Thoracic aorta (tissue), 2 donors: ENCODE measurements around the gene GBGT1. TPM values are rescaled to one million over a fixed set of nuclear protein-coding genes. Genes with fewer than 3 reads are reported as not detected.
A peak's percentile ranks its signal among the peaks of the same experiment; 100 is the strongest.

Source experiments
- ATAC-seq: fragments of 150-250 bp; one replicate; pipeline ENCODE4 v1.8.0; 2017; ENCODE audit warnings: low read depth; ENCODE audit not compliant: insufficient number of reproducible peaks, low FRiP score
- DNase-seq: peaks from one replicate; pipeline ENCODE4 v3.0.0-alpha.2; 2020; ENCODE audit warnings: low spot score
- H3K27ac ChIP-seq, 2 donors: fragments of 200-600 bp; sonication (generic); 1 replicate in 1 of 2; 2 replicates in 1 of 2; pipeline ENCODE4 v1.5.1; 2016; ENCODE audit warnings: mild to moderate bottlenecking in 2 of 2, moderate library complexity in 2 of 2
- H3K27me3 ChIP-seq: fragments of 200-600 bp; sonication (generic); replicated peaks from 2 replicates; pipeline ENCODE4 v1.6.0; 2016; ENCODE audit warnings: mild to moderate bottlenecking; ENCODE audit not compliant: insufficient read depth
- H3K36me3 ChIP-seq: fragments of 200-600 bp; sonication (generic); one replicate; pipeline ENCODE4 v1.5.1; 2016
- H3K4me1 ChIP-seq, 2 donors: fragments of 200-600 bp; sonication (generic); 1 replicate in 1 of 2; 2 replicates in 1 of 2; pipeline versions ENCODE4 v1.5.1 to v1.6.0; 2016; ENCODE audit warnings: low read depth in 2 of 2, mild to moderate bottlenecking in 1 of 2; ENCODE audit not compliant: control insufficient read depth in 1 of 2
- H3K4me3 ChIP-seq: fragments of 200-600 bp; sonication (generic); 2 replicates; pipeline ENCODE4 v1.5.1; 2016; ENCODE audit warnings: mild to moderate bottlenecking
- H3K9me3 ChIP-seq: fragments of 200-600 bp; sonication (generic); 2 replicates; pipeline ENCODE4 v1.5.1; 2016
- total RNA-seq, 2 donors: library from RNA; depleted of rRNA; stranded (reverse); fragments of >200 nt; gene quantifications; one replicate each; pipeline versions ENCODE4 v1.1.0 to v1.2.3, GENCODE V29; 2016
- TF ChIP-seq, protein P1 (sequence below): fragments of 200-600 bp; sonication (generic); IDR thresholded peaks from one replicate; pipeline ENCODE4 v1.5.1; 2019; ENCODE audit warnings: antibody characterized with exemption

The GBGT1 gene
- total RNA-seq, 2 donors from 2014 or later = 45.5 to 46.8 TPM

DNA sequence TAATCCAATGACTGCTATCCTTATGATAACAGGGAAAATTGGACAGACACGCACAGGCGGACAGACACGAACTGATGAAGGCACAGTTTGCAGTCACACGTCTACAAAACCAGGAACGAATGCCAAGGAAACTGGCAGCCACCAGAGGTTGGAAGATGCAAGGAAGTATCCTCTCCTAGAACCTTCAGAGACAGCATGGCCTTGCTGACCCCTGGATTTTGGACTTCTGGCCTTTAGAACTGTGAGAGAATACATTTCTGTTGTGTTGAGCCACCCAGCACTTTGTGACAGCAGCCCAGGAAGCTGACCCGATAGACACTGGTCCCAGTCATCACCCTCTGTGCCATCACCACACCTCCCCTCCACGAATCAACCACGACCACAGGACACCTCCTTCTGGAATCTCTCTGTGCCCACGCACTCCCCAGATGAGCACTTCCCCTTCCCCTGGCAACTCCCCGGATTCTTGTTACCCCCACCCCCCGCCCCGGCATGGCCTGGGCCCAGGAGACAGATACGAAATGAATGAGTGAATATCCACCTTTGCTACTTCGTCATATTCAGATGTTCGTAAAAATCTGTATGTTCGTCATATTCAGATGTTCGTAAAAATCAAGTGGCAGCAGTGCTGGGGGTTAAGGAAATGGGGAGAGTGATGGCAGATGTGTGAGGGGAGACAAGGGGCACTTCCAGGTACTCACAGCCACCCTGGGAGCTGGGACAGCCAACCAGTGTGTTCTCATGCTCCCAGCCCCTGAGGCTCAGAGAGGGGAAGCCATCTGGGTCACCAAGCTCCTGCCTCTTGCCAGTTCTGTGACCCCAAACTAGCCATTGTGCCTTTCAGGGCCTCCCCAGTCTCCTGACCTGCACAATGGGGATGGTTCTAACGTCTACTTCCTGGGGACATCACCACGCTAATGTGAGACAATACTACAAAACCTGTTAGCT, 18.5 kb downstream of the GBGT1 start:
- H3K36me3 ChIP-seq = no peaks in the 10 kb centered on the region
- TF ChIP-seq, protein P1, sequence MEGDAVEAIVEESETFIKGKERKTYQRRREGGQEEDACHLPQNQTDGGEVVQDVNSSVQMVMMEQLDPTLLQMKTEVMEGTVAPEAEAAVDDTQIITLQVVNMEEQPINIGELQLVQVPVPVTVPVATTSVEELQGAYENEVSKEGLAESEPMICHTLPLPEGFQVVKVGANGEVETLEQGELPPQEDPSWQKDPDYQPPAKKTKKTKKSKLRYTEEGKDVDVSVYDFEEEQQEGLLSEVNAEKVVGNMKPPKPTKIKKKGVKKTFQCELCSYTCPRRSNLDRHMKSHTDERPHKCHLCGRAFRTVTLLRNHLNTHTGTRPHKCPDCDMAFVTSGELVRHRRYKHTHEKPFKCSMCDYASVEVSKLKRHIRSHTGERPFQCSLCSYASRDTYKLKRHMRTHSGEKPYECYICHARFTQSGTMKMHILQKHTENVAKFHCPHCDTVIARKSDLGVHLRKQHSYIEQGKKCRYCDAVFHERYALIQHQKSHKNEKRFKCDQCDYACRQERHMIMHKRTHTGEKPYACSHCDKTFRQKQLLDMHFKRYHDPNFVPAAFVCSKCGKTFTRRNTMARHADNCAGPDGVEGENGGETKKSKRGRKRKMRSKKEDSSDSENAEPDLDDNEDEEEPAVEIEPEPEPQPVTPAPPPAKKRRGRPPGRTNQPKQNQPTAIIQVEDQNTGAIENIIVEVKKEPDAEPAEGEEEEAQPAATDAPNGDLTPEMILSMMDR = no peak
- H3K27ac ChIP-seq = no peak overlapping the region
- no peak overlapping the region for H3K4me3 ChIP-seq
- no peaks in the 10 kb centered on the region for H3K9me3 ChIP-seq
- H3K4me1 ChIP-seq = peaks cover 17 to 34% of the 10 kb centered on the region in 2 donors
- ATAC-seq = no peak
- DNase-seq = no peak
- H3K27me3 ChIP-seq = no peaks in the 10 kb centered on the region

DNA sequence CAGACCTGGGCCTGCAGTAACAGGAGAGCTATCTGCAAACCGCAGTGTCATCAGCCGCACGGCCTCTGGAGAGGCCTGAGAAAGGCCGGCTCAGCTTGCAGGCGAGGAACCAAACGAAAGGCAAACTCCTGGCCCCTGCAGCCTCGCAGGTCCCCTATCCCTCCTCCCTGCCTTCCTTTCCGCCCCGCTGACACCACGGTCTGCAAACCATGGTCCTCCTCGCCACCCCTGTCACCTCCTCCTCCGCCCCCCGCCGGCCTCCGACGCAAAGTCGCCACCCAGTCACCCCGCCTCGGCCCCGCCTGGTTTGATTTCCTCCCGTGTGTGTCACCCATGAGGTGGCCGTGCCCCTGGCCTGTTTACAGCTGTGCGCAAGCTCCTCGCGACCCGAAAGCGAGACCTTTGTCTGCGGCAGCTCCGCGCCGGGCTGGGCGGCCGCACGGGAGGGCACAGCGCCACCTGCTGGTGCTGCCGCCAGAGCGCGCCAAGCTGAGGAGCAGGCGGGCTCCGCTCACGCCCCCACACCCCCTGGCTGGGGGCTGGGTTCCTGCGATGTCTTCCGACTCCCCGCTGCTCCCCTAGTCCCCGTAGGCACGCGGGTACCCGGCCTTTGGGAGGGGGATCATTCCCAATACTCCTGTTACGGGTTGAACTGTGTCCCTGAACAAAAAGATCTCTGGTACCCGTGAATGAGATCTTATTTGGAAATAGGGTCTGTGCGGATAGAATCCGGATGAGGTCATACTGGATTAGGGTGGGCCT, 19.4 kb downstream of the GBGT1 start:
- no peak for ATAC-seq
- Histone ChIP-seq H3K27me3 (no peaks in the 10 kb centered on the region), H3K9me3 (no peaks in the 10 kb centered on the region), H3K4me3 (peak overlapping the region; percentile 65), H3K27ac (no peak overlapping the region), H3K36me3 (no peaks in the 10 kb centered on the region), H3K4me1 (peaks cover 17 to 34% of the 10 kb centered on the region in 2 donors)
- peak; percentile 71 for DNase-seq
- TF ChIP-seq, protein P1 = peak; percentile 97

DNA sequence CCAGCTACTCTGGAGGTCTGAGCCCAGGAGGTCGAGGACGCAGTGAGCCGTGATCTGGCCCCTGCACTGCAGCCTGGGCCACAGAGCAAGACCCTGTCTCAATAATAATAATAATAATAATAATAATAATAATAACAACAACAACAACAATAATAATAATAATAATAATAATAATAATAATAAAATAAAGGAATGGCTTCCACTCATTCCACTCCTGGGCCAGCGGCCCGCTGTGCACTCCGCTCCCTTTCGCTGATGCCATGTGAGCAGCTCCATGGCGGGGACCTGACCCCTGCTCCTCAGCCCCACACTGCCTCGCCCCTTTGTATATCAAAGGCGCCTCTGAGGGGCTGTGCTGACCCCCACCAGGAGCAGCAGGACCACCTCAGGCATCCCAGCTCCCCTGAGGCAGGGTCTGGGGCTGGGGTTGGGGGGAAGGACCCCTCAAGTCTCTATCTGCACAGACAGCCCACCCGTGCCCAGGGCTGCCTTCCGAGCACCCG, 20.0 kb downstream of the GBGT1 start:
- Histone ChIP-seq H3K9me3 (no peaks in the 10 kb centered on the region), H3K4me1 (peaks cover 17 to 34% of the 10 kb centered on the region in 2 donors), H3K27ac (no peak overlapping the region), H3K27me3 (no peaks in the 10 kb centered on the region), H3K36me3 (no peaks in the 10 kb centered on the region), H3K4me3 (peak overlapping the region; percentile 65)
- TF ChIP-seq, protein P1 = no peak
- DNase-seq (no peak), ATAC-seq (no peak)

DNA sequence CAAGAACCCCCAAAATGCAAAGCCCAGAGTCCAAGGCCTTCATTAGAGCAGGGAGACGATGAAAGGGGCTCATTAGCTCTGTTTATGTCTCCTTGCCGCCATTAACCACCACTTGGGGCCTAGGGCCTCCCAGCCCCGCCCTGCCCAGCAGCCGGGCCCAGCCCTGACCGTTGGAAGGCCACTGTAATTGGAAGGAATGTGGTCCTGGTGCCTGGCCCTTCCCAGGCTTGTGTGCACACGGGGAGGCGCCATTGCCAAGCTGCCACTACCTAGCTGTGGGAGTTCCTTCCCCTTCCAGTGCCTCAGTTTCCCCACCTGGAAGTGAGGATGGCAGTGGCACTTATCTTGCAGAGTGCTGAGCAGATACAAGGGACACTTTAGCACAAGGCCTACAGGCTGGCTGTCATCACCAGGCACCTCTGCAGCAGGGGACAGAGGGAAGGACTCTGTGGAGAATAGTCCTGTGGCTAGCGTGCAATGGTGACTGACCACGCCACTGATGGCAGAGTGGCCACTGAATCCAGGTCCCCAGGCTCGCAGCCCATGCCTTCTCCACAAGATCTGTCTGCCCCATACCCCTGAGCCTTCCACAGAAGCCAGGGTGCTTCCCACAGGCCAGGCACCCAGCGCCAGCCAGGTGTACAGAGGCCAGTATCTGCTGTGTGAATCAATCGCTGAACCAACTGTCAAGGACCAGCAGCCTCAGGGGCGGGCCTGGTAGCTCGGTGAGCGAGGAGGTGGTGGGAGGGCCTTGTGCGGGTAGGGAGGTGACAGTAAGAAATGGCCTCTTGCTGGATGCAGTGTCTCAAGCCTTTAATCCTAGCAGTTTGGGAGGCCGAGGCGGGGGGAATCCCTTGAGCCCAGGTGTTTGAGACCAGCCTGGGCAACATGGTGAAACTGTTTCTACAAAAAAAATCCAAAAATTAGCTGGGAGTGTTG, 20.8 kb downstream of the GBGT1 start:
- H3K4me1 ChIP-seq = peaks cover 12 to 31% of the 10 kb centered on the region in 2 donors
- DNase-seq (no peak), ATAC-seq (no peak)
- no peaks in the 10 kb centered on the region for H3K36me3 ChIP-seq
- no peaks in the 10 kb centered on the region for H3K9me3 ChIP-seq
- no peak overlapping the region for H3K27ac ChIP-seq
- TF ChIP-seq, protein P1 = no peak
- H3K27me3 ChIP-seq = no peaks in the 10 kb centered on the region
- no peak overlapping the region for H3K4me3 ChIP-seq
